DOHH2 (cell line): ENCODE data around the gene ABHD13.

Experiments used
- H3F3A ChIP-seq: fragments of 200-600 bp; sonication (generic), shearing (Covaris generic); 2 replicates; pipeline ENCODE4 v1.6.0; 2016; ENCODE audit warnings: antibody characterized with exemption, mild to moderate bottlenecking; ENCODE audit not compliant: control insufficient read depth, insufficient read depth
- H3K27ac ChIP-seq: fragments of 200-600 bp; sonication (generic); 2 replicates; pipeline ENCODE4 v1.5.1; 2014; ENCODE audit warnings: low read depth, mild to moderate bottlenecking, low read length, moderate library complexity
- H3K27me3 ChIP-seq: fragments of 200-600 bp; sonication (generic); 2 replicates; pipeline ENCODE4 v1.6.1; 2014; ENCODE audit warnings: mild to moderate bottlenecking, low read length, mixed read lengths; ENCODE audit not compliant: control insufficient read depth
- H3K36me3 ChIP-seq: fragments of 200-600 bp; sonication (generic); 2 replicates; pipeline ENCODE4 v1.6.1; 2014; ENCODE audit warnings: mild to moderate bottlenecking, low read length, moderate library complexity, mixed read lengths; ENCODE audit not compliant: control insufficient read depth
- H3K4me1 ChIP-seq: fragments of 200-600 bp; sonication (generic); 2 replicates; pipeline ENCODE4 v1.6.1; 2014; ENCODE audit warnings: mild to moderate bottlenecking, low read length, mixed read lengths; ENCODE audit not compliant: control insufficient read depth
- H3K4me2 ChIP-seq: fragments of 200-600 bp; sonication (generic); 2 replicates; pipeline ENCODE4 v1.6.0; 2014; ENCODE audit warnings: mild to moderate bottlenecking, low read length, moderate library complexity
- H3K4me3 ChIP-seq: fragments of 200-600 bp; sonication (generic); 2 replicates; pipeline ENCODE4 v1.5.1; 2014; ENCODE audit warnings: mild to moderate bottlenecking, low read length, mixed read lengths
- H3K79me2 ChIP-seq: fragments of 200-600 bp; sonication (generic); 2 replicates; pipeline ENCODE4 v1.6.1; 2014; ENCODE audit warnings: mild to moderate bottlenecking, low read length, mixed read lengths; ENCODE audit not compliant: control insufficient read depth
- H3K9me2 ChIP-seq: fragments of 200-600 bp; sonication (generic); replicated peaks from 2 replicates; pipeline ENCODE4 v1.6.1; 2014; ENCODE audit warnings: mild to moderate bottlenecking, low read length, mixed read lengths; ENCODE audit not compliant: control insufficient read depth
- H3K9me3 ChIP-seq: fragments of 200-600 bp; sonication (generic); 2 replicates; pipeline ENCODE4 v1.6.1; 2014; ENCODE audit warnings: antibody characterized with exemption, low read length, mixed read lengths; ENCODE audit not compliant: control insufficient read depth, insufficient read depth
- H4K20me1 ChIP-seq: fragments of 200-600 bp; sonication (generic); 2 replicates; pipeline ENCODE4 v1.6.0; 2014; ENCODE audit warnings: low read depth, mild to moderate bottlenecking, antibody characterized with exemption, low read length, moderate library complexity; ENCODE audit not compliant: control insufficient read depth, insufficient read depth
- EZH2phosphoT487 ChIP-seq: fragments of 200-600 bp; sonication (generic); IDR thresholded peaks from 2 replicates; pipeline ENCODE4 v1.6.1; 2017; ENCODE audit warnings: borderline replicate concordance, mild to moderate bottlenecking, antibody characterized with exemption, low read length, moderate library complexity, mixed read lengths
- TF ChIP-seq, protein P1 (sequence below): fragments of 200-600 bp; sonication (generic); IDR thresholded peaks from one replicate; pipeline ENCODE4 v1.5.1; 2014; ENCODE audit warnings: antibody characterized with exemption, mild to moderate bottlenecking, low read depth, low read length; ENCODE audit not compliant: poor library complexity, severe bottlenecking

ABHD13 gene

GRCh38 chr13:108195861-108196260 lies 22.3 kb upstream of the ABHD13 start:
- H3K79me2 ChIP-seq = no peaks in the 10 kb centered on the region
- no peak overlapping the region for H3K27ac ChIP-seq
- no peaks in the 10 kb centered on the region for H3K27me3 ChIP-seq
- no peaks in the 10 kb centered on the region for H3K4me1 ChIP-seq
- H4K20me1 ChIP-seq = no peaks in the 10 kb centered on the region
- no peak overlapping the region for H3K4me2 ChIP-seq
- no peaks in the 10 kb centered on the region for H3F3A ChIP-seq
- no peak overlapping the region for H3K4me3 ChIP-seq
- peaks cover 18% of the 10 kb centered on the region for H3K9me3 ChIP-seq
- TF ChIP-seq, protein P1, sequence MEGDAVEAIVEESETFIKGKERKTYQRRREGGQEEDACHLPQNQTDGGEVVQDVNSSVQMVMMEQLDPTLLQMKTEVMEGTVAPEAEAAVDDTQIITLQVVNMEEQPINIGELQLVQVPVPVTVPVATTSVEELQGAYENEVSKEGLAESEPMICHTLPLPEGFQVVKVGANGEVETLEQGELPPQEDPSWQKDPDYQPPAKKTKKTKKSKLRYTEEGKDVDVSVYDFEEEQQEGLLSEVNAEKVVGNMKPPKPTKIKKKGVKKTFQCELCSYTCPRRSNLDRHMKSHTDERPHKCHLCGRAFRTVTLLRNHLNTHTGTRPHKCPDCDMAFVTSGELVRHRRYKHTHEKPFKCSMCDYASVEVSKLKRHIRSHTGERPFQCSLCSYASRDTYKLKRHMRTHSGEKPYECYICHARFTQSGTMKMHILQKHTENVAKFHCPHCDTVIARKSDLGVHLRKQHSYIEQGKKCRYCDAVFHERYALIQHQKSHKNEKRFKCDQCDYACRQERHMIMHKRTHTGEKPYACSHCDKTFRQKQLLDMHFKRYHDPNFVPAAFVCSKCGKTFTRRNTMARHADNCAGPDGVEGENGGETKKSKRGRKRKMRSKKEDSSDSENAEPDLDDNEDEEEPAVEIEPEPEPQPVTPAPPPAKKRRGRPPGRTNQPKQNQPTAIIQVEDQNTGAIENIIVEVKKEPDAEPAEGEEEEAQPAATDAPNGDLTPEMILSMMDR = no peak
- TF ChIP-seq EZH2phosphoT487 = no peak
- H3K9me2 ChIP-seq = no peaks in the 10 kb centered on the region
- H3K36me3 ChIP-seq = no peaks in the 10 kb centered on the region

DNA sequence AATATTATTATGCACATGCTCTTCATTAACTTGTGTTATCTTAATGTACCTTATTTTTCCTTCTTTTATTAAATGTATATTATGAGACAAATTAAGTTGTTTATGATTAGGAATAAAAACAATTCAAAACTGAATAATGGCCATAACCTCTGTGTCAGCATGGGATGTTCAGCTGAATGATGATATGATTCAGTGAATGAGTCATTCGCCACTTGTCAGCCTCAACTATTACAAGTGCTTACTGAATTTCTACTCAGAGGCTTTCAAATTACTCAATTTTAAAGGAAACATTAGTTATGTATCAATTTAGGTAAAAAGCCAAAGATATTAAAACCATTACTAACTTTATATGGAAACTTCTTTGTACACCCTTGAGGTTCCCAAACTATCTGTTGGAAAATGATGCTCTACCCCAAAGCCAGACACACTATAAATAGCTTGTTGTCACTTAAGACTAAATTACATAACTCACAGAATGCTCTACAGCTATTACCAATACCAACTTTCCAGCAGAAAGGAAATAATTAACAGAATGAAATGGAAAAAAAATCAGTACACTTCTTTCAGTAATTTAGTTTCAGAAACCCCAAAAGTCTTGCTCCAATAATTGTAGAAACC lies 17.3 kb upstream of the ABHD13 start:
- Histone ChIP-seq H3K9me2 (no peaks in the 10 kb centered on the region), H3K4me2 (no peak overlapping the region), H3K4me3 (no peak overlapping the region), H3K27ac (no peak overlapping the region), H3K4me1 (no peaks in the 10 kb centered on the region), H3K27me3 (no peaks in the 10 kb centered on the region), H3K36me3 (no peaks in the 10 kb centered on the region), H3F3A (no peaks in the 10 kb centered on the region), H4K20me1 (no peaks in the 10 kb centered on the region), H3K9me3 (peaks cover 1% of the 10 kb centered on the region; the same call in 1 of the 2 replicates), H3K79me2 (no peaks in the 10 kb centered on the region)
- TF ChIP-seq EZH2phosphoT487 = no peak
- TF ChIP-seq, protein P1 = no peak

DNA sequence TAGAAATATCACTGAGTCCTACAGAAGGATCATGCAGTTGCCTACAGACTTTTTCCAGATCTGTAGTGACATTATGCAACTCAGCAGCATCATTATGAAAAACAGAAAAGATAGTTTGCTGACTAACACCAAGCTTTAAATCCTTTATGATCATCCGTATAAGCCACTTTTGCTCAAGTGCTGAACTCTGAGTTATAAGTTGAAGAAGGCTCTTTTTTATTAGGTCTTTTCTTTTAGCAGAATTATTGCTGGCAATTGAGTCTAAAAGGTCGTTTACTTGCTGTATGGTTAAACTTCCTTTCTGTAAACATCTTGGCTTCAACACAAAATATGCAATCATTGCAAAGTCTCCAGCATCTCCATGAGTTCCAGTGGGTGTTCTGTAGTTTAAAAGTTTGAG lies 7.6 kb upstream of the ABHD13 start:
- Histone ChIP-seq H3K36me3 (peaks cover 34% of the 10 kb centered on the region), H3K79me2 (peaks cover 16% of the 10 kb centered on the region), H4K20me1 (no peaks in the 10 kb centered on the region), H3K27ac (no peak overlapping the region), H3K4me3 (no peak overlapping the region), H3K4me1 (peaks cover 43% of the 10 kb centered on the region), H3K9me3 (no peaks in the 10 kb centered on the region), H3K27me3 (no peaks in the 10 kb centered on the region), H3K9me2 (no peaks in the 10 kb centered on the region), H3F3A (peaks cover 21% of the 10 kb centered on the region), H3K4me2 (no peak overlapping the region)
- TF ChIP-seq, protein P1 = no peak
- TF ChIP-seq EZH2phosphoT487 = no peak
